ENCODE measurements around the gene FAM111A. TPM values are rescaled to one million over a fixed set of nuclear protein-coding genes. Genes with fewer than 3 reads are reported as not detected.

The FAM111A gene
- total and polyA plus RNA-seq, 5 experiments from 2014 or later = 21.7 to 117 (median 26.4) TPM

GRCh38 chr11:59185386-59185945 is 42.8 kb downstream of the FAM111A start:
- H3K27ac Mint-ChIP-seq = no peak overlapping the region
- H3K9me3 Mint-ChIP-seq = no peaks in the 10 kb centered on the region
- ATAC-seq (no peak), DNase-seq (no peak)
- H3K36me3 Mint-ChIP-seq = peaks cover 0 to 3% (median 0%) of the 10 kb centered on the region in 3 donors
- POLR2A ChIA-PET = interaction anchor here (0.6 kb wide), 1 partner anchor 1446 kb away, joined by 4 read pairs; no protein-coding TSS in a partner anchor
- no peak overlapping the region for H3K4me3 Mint-ChIP-seq
- peaks cover 0 to 4% (median 0%) of the 10 kb centered on the region in 5 donors for H3K27me3 Mint-ChIP-seq
- H3K4me1 Mint-ChIP-seq = peaks cover 0 to 2% (median 1%) of the 10 kb centered on the region in 4 donors

GRCh38 chr11:59186130-59186594 is 43.5 kb downstream of the FAM111A start:
- POLR2A ChIA-PET = interaction anchor here (0.9 kb wide), 1 partner anchor 10 kb away, joined by 4 read pairs; no protein-coding TSS in a partner anchor
- H3K27me3 Mint-ChIP-seq = peaks cover 0 to 4% (median 0%) of the 10 kb centered on the region in 5 donors
- DNase-seq (peak in 9 of 10 donors; percentile 14 to 71 (median 44)), ATAC-seq (peak; percentile 73 to 80)
- no peaks in the 10 kb centered on the region for H3K9me3 Mint-ChIP-seq
- peaks cover 3 to 9% (median 4%) of the 10 kb centered on the region in 4 donors for H3K4me1 Mint-ChIP-seq
- H3K27ac Mint-ChIP-seq = no peak overlapping the region
- H3K4me3 Mint-ChIP-seq = no peak overlapping the region
- H3K36me3 Mint-ChIP-seq = peaks cover 0 to 3% (median 0%) of the 10 kb centered on the region in 3 donors

- POLR2A ChIA-PET = no interaction called here
- Mint-ChIP-seq H3K9me3 (no peaks in the 10 kb centered on the region), H3K36me3 (peaks cover 0 to 3% (median 0%) of the 10 kb centered on the region in 3 donors), H3K27ac (no peak overlapping the region), H3K27me3 (peaks cover 0 to 4% (median 0%) of the 10 kb centered on the region in 5 donors), H3K4me3 (no peak overlapping the region), H3K4me1 (peaks cover 3 to 10% (median 5%) of the 10 kb centered on the region in 4 donors)
- ATAC-seq (no peak), DNase-seq (no peak)
Measured at GRCh38 chr11:59187035-59187434, 44.4 kb downstream of the FAM111A start.

GRCh38 chr11:59187587-59187986 is 44.9 kb downstream of the FAM111A start:
- H3K27me3 Mint-ChIP-seq = peaks cover 0 to 4% (median 0%) of the 10 kb centered on the region in 5 donors
- POLR2A ChIA-PET = no interaction called here
- ATAC-seq (no peak), DNase-seq (no peak)
- H3K4me3 Mint-ChIP-seq = no peak overlapping the region
- H3K9me3 Mint-ChIP-seq = no peaks in the 10 kb centered on the region
- peaks cover 3 to 10% (median 5%) of the 10 kb centered on the region in 4 donors for H3K4me1 Mint-ChIP-seq
- H3K27ac Mint-ChIP-seq = no peak overlapping the region
- peaks cover 0 to 3% (median 0%) of the 10 kb centered on the region in 3 donors for H3K36me3 Mint-ChIP-seq

- Mint-ChIP-seq H3K27ac (peak overlapping the region in 1 of 10 donors; percentile 56), H3K9me3 (no peaks in the 10 kb centered on the region), H3K27me3 (peaks cover 0 to 4% (median 0%) of the 10 kb centered on the region in 5 donors), H3K4me3 (no peak overlapping the region), H3K4me1 (peaks cover 3 to 10% (median 5%) of the 10 kb centered on the region in 4 donors), H3K36me3 (peaks cover 0 to 3% (median 0%) of the 10 kb centered on the region in 3 donors)
- POLR2A ChIA-PET = no interaction called here
- no peak for ATAC-seq
- no peak for DNase-seq
Measured at GRCh38 chr11:59188954-59189353, 46.3 kb downstream of the FAM111A start.

- DNase-seq (no peak), ATAC-seq (no peak)
- Mint-ChIP-seq H3K27ac (peak overlapping the region in 1 of 10 donors; percentile 7), H3K4me1 (peaks cover 3 to 10% (median 5%) of the 10 kb centered on the region in 4 donors), H3K9me3 (no peaks in the 10 kb centered on the region), H3K4me3 (no peak overlapping the region), H3K27me3 (peaks cover 0 to 4% (median 0%) of the 10 kb centered on the region in 5 donors), H3K36me3 (peaks cover 0 to 3% (median 0%) of the 10 kb centered on the region in 3 donors)
- POLR2A ChIA-PET = no interaction called here
Measured at GRCh38 chr11:59189986-59190385, 47.3 kb downstream of the FAM111A start.

- ATAC-seq (no peak), DNase-seq (no peak)
- H3K27ac Mint-ChIP-seq = peak overlapping the region in 1 of 10 donors; percentile 65
- peaks cover 0 to 7% (median 6%) of the 10 kb centered on the region in 3 donors for H3K36me3 Mint-ChIP-seq
- H3K9me3 Mint-ChIP-seq = no peaks in the 10 kb centered on the region
- POLR2A ChIA-PET = no interaction called here
- H3K4me3 Mint-ChIP-seq = no peak overlapping the region
- H3K27me3 Mint-ChIP-seq = peaks cover 0 to 4% (median 0%) of the 10 kb centered on the region in 5 donors
- H3K4me1 Mint-ChIP-seq = peaks cover 4 to 13% (median 8%) of the 10 kb centered on the region in 4 donors
Measured at GRCh38 chr11:59191095-59191494, 48.4 kb downstream of the FAM111A start.

- POLR2A ChIA-PET = no interaction called here
- Mint-ChIP-seq H3K27me3 (peaks cover 0 to 4% (median 0%) of the 10 kb centered on the region in 5 donors), H3K27ac (no peak overlapping the region), H3K36me3 (peaks cover 0 to 7% (median 6%) of the 10 kb centered on the region in 3 donors), H3K4me3 (no peak overlapping the region), H3K4me1 (peaks cover 4 to 15% (median 9%) of the 10 kb centered on the region in 4 donors), H3K9me3 (no peaks in the 10 kb centered on the region)
- ATAC-seq (no peak), DNase-seq (no peak)
Measured at GRCh38 chr11:59191890-59192289, 49.2 kb downstream of the FAM111A start.

- Mint-ChIP-seq H3K36me3 (peaks cover 0 to 9% (median 6%) of the 10 kb centered on the region in 3 donors), H3K27ac (no peak overlapping the region), H3K27me3 (peaks cover 0 to 1% (median 0%) of the 10 kb centered on the region in 5 donors), H3K4me3 (no peak overlapping the region), H3K9me3 (no peaks in the 10 kb centered on the region), H3K4me1 (peaks cover 4 to 15% (median 8%) of the 10 kb centered on the region in 4 donors)
- ATAC-seq = no peak
- POLR2A ChIA-PET = no interaction called here
- DNase-seq = no peak
Measured at GRCh38 chr11:59192446-59193020, 49.9 kb downstream of the FAM111A start.

GRCh38 chr11:59193587-59194130 is 51.0 kb downstream of the FAM111A start:
- ATAC-seq = no peak

GRCh38 chr11:59195586-59195985 is 52.9 kb downstream of the FAM111A start:
- H3K27me3 Mint-ChIP-seq = no peaks in the 10 kb centered on the region
- DNase-seq (no peak), ATAC-seq (no peak)
- POLR2A ChIA-PET = no interaction called here
- no peaks in the 10 kb centered on the region for H3K9me3 Mint-ChIP-seq
- peaks cover 4 to 36% (median 12%) of the 10 kb centered on the region in 4 donors for H3K4me1 Mint-ChIP-seq
- H3K27ac Mint-ChIP-seq = peak overlapping the region in 1 of 10 donors; percentile 2
- no peak overlapping the region for H3K4me3 Mint-ChIP-seq
- H3K36me3 Mint-ChIP-seq = peaks cover 0 to 9% (median 3%) of the 10 kb centered on the region in 3 donors

More at GRCh38 chr11:59193587-59194130, 51.0 kb downstream of the FAM111A start:
- Mint-ChIP-seq H3K36me3 (peaks cover 0 to 9% (median 6%) of the 10 kb centered on the region in 3 donors), H3K9me3 (no peaks in the 10 kb centered on the region), H3K27ac (no peak overlapping the region), H3K27me3 (peaks cover 0 to 1% (median 0%) of the 10 kb centered on the region in 5 donors), H3K4me3 (no peak overlapping the region), H3K4me1 (peaks cover 4 to 19% (median 9%) of the 10 kb centered on the region in 4 donors)
- no peak for DNase-seq
- POLR2A ChIA-PET = no interaction called here

GRCh38 chr11:59196777-59197176 is 54.1 kb downstream of the FAM111A start:
- ATAC-seq (no peak), DNase-seq (no peak)
- no peak overlapping the region for H3K4me3 Mint-ChIP-seq
- POLR2A ChIA-PET = no interaction called here
- no peak overlapping the region for H3K27ac Mint-ChIP-seq
- no peaks in the 10 kb centered on the region for H3K9me3 Mint-ChIP-seq
- peaks cover 0 to 1% (median 0%) of the 10 kb centered on the region in 5 donors for H3K27me3 Mint-ChIP-seq
- peaks cover 0 to 42% (median 7%) of the 10 kb centered on the region in 4 donors for H3K4me1 Mint-ChIP-seq
- H3K36me3 Mint-ChIP-seq = peaks cover 0 to 9% (median 3%) of the 10 kb centered on the region in 3 donors

GRCh38 chr11:59197991-59198390 is 55.3 kb downstream of the FAM111A start:
- DNase-seq (no peak), ATAC-seq (no peak)
- peaks cover 0 to 2% (median 0%) of the 10 kb centered on the region in 5 donors for H3K27me3 Mint-ChIP-seq
- POLR2A ChIA-PET = no interaction called here
- H3K4me3 Mint-ChIP-seq = no peak overlapping the region
- no peaks in the 10 kb centered on the region for H3K9me3 Mint-ChIP-seq
- peaks cover 0 to 48% (median 7%) of the 10 kb centered on the region in 4 donors for H3K4me1 Mint-ChIP-seq
- peaks cover 0 to 9% (median 3%) of the 10 kb centered on the region in 3 donors for H3K36me3 Mint-ChIP-seq
- H3K27ac Mint-ChIP-seq = no peak overlapping the region

Measured in naive thymus-derived CD8-positive, alpha-beta T cell (primary cell).